GM23248 (cell line): Measurements from ENCODE around the gene AGAP1. TPM values are rescaled to one million over a fixed set of nuclear protein-coding genes. Genes with fewer than 3 reads are reported as not detected.

Source experiments
- DNase-seq: peaks from one replicate; pipeline ENCODE4 v3.0.0-alpha.2; 2015
- H2AFZ ChIP-seq: fragments of 200-600 bp; sonication (generic); 2 replicates; pipeline ENCODE4 v1.6.1; 2016; ENCODE audit warnings: antibody characterized with exemption
- H3F3A ChIP-seq: fragments of 200-600 bp; sonication (generic); 2 replicates; pipeline ENCODE4 v1.6.1; 2016; ENCODE audit warnings: mild to moderate bottlenecking, antibody characterized with exemption, mixed run types; ENCODE audit not compliant: insufficient read depth
- H3K27ac ChIP-seq: fragments of 200-600 bp; sonication (generic); 2 replicates; pipeline ENCODE4 v1.5.1; 2016; ENCODE audit warnings: mild to moderate bottlenecking
- H3K27me3 ChIP-seq: fragments of 200-600 bp; sonication (generic); replicated peaks from 2 replicates; pipeline ENCODE4 v1.6.1; 2016; ENCODE audit warnings: mild to moderate bottlenecking; ENCODE audit not compliant: insufficient read depth
- H3K36me3 ChIP-seq: fragments of 200-600 bp; sonication (generic); 2 replicates; pipeline ENCODE4 v1.6.1; 2016; ENCODE audit warnings: low read depth, mild to moderate bottlenecking
- H3K4me1 ChIP-seq: fragments of 200-600 bp; sonication (generic); 2 replicates; pipeline ENCODE4 v1.6.1; 2016; ENCODE audit warnings: mild to moderate bottlenecking; ENCODE audit not compliant: insufficient read depth
- H3K4me2 ChIP-seq: fragments of 200-600 bp; sonication (generic); one replicate; pipeline ENCODE4 v1.6.1; 2016; ENCODE audit warnings: mild to moderate bottlenecking; ENCODE audit not compliant: unreplicated experiment
- H3K4me3 ChIP-seq: fragments of 200-600 bp; sonication (generic); 2 replicates; pipeline ENCODE4 v1.5.1; 2016; ENCODE audit warnings: mild to moderate bottlenecking
- H3K79me2 ChIP-seq: fragments of 200-600 bp; sonication (generic); 2 replicates; pipeline ENCODE4 v1.6.1; 2016; ENCODE audit warnings: mild to moderate bottlenecking; ENCODE audit not compliant: insufficient read depth
- H3K9ac ChIP-seq: fragments of 200-600 bp; sonication (generic); 2 replicates; pipeline ENCODE4 v1.6.1; 2016; ENCODE audit warnings: mild to moderate bottlenecking
- H3K9me2 ChIP-seq: fragments of 200-600 bp; sonication (generic); 2 replicates; pipeline ENCODE4 v1.6.1; 2016; ENCODE audit warnings: mixed run types, mild to moderate bottlenecking, moderate library complexity; ENCODE audit not compliant: insufficient read depth
- H3K9me3 ChIP-seq: fragments of 200-600 bp; sonication (generic); one replicate; pipeline ENCODE4 v1.6.1; 2017; ENCODE audit warnings: low read depth
- H4K20me1 ChIP-seq: fragments of 200-600 bp; sonication (generic); 2 replicates; pipeline ENCODE4 v1.6.0; 2016; ENCODE audit not compliant: insufficient read depth
- EZH2 ChIP-seq: fragments of 200-600 bp; sonication (generic); IDR thresholded peaks from 2 replicates; pipeline ENCODE4 v1.6.1; 2018; ENCODE audit warnings: antibody characterized with exemption, mild to moderate bottlenecking; ENCODE audit not compliant: insufficient read depth, poor library complexity, severe bottlenecking
- EZH2phosphoT487 ChIP-seq: fragments of 200-600 bp; sonication (generic); IDR thresholded peaks from 2 replicates; pipeline ENCODE4 v1.6.1; 2018; ENCODE audit warnings: antibody characterized with exemption, moderate library complexity, mild to moderate bottlenecking, low read depth; ENCODE audit not compliant: insufficient read depth
- WGBS, 2 experiments: methylation state at CpG; one replicate each; pipeline ENCODE4 v1.1.6; 2015 to 2017; ENCODE audit warnings: low lambda C conversion rate in 2 of 2, low coverage in 1 of 2; ENCODE audit errors: missing lambda C conversion rate in 2 of 2; 5-methylcytosine and 5-hydroxymethylcytosine counted together
- in situ Hi-C: fragments of 300-500 bp; cut with MboI; formaldehyde crosslinking; loops from 2 replicates; pipeline ENCODE4 v1.15.0; 2020
- polyA plus RNA-seq: library from polyadenylated mRNA; unstranded; fragments of >200 nt; fragmentation: Nextera tagmentation; extraction: Ambion mirVana; gene quantifications from 2 replicates; pipeline ENCODE4 v1.2.1, GENCODE V29; 2016
- total RNA-seq: library from RNA; depleted of rRNA; stranded (reverse); fragments of >200 nt; shearing (Covaris generic); gene quantifications from 2 replicates; pipeline ENCODE4 v1.2.3, GENCODE V29; 2014

AGAP1 gene
- total and polyA plus RNA-seq, 2 experiments from 2014 or later, result 2.2 to 9.9 TPM

DNA sequence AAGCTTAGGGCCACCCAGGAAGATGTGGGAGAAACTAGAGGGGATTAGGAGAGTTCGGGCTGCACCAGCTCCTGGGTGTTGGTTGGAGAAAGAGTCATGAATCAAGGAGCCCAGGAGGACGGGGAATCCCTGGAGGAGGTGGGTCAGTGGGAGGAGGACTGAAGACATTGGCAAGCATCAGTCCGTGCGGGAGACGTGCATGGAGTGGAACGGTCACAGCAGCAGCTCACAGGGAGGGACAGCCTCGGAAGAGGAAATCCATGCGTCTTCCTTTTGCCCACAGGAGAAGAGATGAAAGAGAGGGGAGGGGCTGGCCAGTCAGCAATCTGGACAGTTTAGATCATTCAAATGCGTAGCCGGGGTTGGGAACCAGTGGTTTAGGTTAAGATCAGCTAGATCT lies 495.7 kb downstream of the AGAP1 start:
- Histone ChIP-seq H3K4me1 (no peaks in the 10 kb centered on the region), H3K9me3 (no peaks in the 10 kb centered on the region), H3K36me3 (no peaks in the 10 kb centered on the region), H3F3A (no peaks in the 10 kb centered on the region), H3K27me3 (no peaks in the 10 kb centered on the region), H3K79me2 (no peaks in the 10 kb centered on the region), H2AFZ (no peak overlapping the region), H3K4me2 (no peak overlapping the region), H3K9ac (no peak overlapping the region), H4K20me1 (0 out of 2 replicates have a peak, but pooled peaks cover 7% of the 10 kb centered on the region), H3K9me2 (no peaks in the 10 kb centered on the region), H3K27ac (no peak overlapping the region), H3K4me3 (no peak overlapping the region)
- in situ Hi-C loops, result no loop called here
- DNase-seq, result no peak
- TF ChIP-seq EZH2phosphoT487, result no peak
- no peak for TF ChIP-seq EZH2
- 83 to 87% methylated on average over 9 to 10 of the region's 10 CpGs for WGBS, 2 experiments

DNA sequence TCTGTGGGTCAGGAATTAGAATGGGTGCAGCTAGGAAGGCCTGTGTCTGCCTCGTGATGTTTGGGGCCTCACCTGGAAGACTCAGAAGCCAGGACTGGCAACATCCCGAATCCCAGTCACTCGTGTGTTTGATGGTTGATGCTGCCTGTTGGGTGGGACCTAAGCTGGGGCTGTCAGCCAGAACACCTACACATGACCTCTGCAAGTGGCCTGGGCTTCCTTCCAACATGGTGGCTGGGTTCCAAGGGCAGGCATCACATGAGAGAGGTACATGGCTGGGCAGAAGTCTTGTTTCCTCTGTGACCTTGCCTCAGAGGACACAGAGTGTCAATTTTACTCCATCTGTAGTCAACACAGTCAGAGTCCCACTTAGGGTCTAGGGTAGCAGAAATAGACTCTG lies 496.5 kb downstream of the AGAP1 start:
- WGBS, 2 experiments, result 72 to 77% methylated on average over 3 of the region's 3 CpGs

DNA sequence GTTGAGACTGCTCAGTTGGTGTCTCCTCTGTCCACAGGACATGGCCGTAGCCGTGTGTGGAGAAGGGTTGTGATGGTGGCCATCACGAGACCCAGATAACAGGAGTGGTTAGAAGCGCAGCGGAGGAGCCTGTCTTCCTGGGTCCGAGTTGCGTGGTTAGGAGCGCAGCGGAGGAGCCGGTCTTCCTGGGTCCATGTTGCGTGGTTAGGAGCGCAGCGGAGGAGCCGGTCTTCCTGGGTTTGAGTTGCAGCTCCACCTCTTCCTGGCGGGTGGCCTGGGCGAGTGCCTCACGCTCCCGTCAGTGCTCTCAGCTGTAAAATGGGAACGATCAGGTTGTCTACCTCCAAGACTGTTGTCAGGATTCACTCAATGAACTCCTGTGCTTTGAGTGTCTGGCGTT lies 498.2 kb downstream of the AGAP1 start:
- H3K79me2 ChIP-seq, result no peaks in the 10 kb centered on the region
- no peak for TF ChIP-seq EZH2phosphoT487
- TF ChIP-seq EZH2, result no peak

More for the DNA sequence above, 496.5 kb downstream of the AGAP1 start:
- Histone ChIP-seq H3K27me3 (no peaks in the 10 kb centered on the region), H3K79me2 (no peaks in the 10 kb centered on the region), H3K36me3 (no peaks in the 10 kb centered on the region), H2AFZ (no peak overlapping the region), H3K9me3 (no peaks in the 10 kb centered on the region), H3K4me2 (no peak overlapping the region), H3K9me2 (no peaks in the 10 kb centered on the region), H3K9ac (no peak overlapping the region), H3K4me1 (no peaks in the 10 kb centered on the region), H3K4me3 (no peak overlapping the region), H3F3A (no peaks in the 10 kb centered on the region), H4K20me1 (0 out of 2 replicates have a peak, but pooled peaks cover 7% of the 10 kb centered on the region), H3K27ac (no peak overlapping the region)
- DNase-seq, result no peak
- in situ Hi-C loops, result no loop called here
- no peak for TF ChIP-seq EZH2phosphoT487

DNA sequence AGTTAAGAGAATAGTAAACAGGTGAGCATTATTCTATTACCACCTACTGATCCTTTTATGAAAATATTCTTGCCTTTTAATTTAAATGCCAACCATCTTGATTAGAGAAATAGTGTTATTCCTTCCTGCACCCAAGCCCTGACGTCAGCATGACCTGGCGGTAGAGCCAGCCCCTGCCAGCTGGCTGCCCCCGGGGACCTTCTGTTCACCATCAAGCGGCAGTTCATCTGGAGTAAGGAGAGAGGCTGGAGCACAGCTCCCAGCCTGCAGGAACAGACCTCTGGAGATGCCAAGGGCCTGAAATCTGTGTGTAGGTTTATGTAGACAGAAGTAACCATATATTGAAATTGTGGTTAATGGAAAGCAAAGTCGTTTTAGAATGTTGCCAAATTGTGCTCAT lies 502.6 kb downstream of the AGAP1 start:
- no peak overlapping the region for H2AFZ ChIP-seq
- no peaks in the 10 kb centered on the region for H3K36me3 ChIP-seq
- no peak overlapping the region for H3K4me2 ChIP-seq
- in situ Hi-C loops, result no loop called here
- 52 to 59% methylated on average over 5 of the region's 5 CpGs for WGBS, 2 experiments
- H3K79me2 ChIP-seq, result no peaks in the 10 kb centered on the region
- DNase-seq, result no peak
- H3F3A ChIP-seq, result no peaks in the 10 kb centered on the region
- no peaks in the 10 kb centered on the region for H3K4me1 ChIP-seq
- TF ChIP-seq EZH2phosphoT487 (no peak), EZH2 (no peak)
- H3K9ac ChIP-seq, result no peak overlapping the region
- H3K9me3 ChIP-seq, result no peaks in the 10 kb centered on the region
- no peak overlapping the region for H3K27ac ChIP-seq
- H3K9me2 ChIP-seq, result no peaks in the 10 kb centered on the region
- no peak overlapping the region for H3K4me3 ChIP-seq
- H3K27me3 ChIP-seq, result no peaks in the 10 kb centered on the region
- H4K20me1 ChIP-seq, result no peaks in the 10 kb centered on the region

More for the DNA sequence above, 498.2 kb downstream of the AGAP1 start:
- Histone ChIP-seq H2AFZ (no peak overlapping the region), H3K4me1 (no peaks in the 10 kb centered on the region), H3K4me3 (no peak overlapping the region), H4K20me1 (no peaks in the 10 kb centered on the region), H3K9me3 (no peaks in the 10 kb centered on the region), H3K9me2 (no peaks in the 10 kb centered on the region), H3K27ac (no peak overlapping the region), H3F3A (no peaks in the 10 kb centered on the region), H3K9ac (no peak overlapping the region), H3K27me3 (no peaks in the 10 kb centered on the region), H3K4me2 (no peak overlapping the region), H3K36me3 (no peaks in the 10 kb centered on the region)
- in situ Hi-C loops, result no loop called here
- WGBS, 2 experiments, result 94 to 97% methylated on average over 20 of the region's 20 CpGs
- DNase-seq, result no peak

DNA sequence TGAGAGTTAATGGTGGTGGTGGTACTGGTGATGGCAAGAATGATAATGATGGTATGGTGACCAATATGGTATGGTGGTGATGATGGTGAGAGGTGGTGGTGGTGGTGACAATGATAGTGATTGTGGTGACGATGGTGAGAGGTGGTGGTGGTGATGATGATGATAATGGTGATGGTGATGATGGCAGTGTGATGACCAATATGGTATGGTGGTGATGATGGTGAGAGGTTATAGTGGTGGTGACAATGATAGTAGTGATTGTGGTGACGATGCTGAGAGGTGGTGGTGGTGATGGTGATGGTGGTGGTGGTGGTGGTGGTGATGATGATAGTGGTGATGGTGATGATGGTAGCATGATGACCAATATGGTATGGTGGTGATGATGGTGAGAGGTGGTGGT lies 505.2 kb downstream of the AGAP1 start:
- in situ Hi-C loops, result no loop called here
- 94 to 100% methylated on average over 2 of the region's 2 CpGs for WGBS, 2 experiments
- no peak for DNase-seq
- Histone ChIP-seq H4K20me1 (no peaks in the 10 kb centered on the region), H3K4me2 (no peak overlapping the region), H3K36me3 (no peaks in the 10 kb centered on the region), H3K4me1 (no peaks in the 10 kb centered on the region), H3K9ac (no peak overlapping the region), H3F3A (no peaks in the 10 kb centered on the region), H3K27ac (no peak overlapping the region), H3K79me2 (no peaks in the 10 kb centered on the region), H3K9me2 (no peaks in the 10 kb centered on the region), H2AFZ (no peak overlapping the region), H3K27me3 (no peaks in the 10 kb centered on the region), H3K4me3 (no peak overlapping the region), H3K9me3 (no peaks in the 10 kb centered on the region)
- no peak for TF ChIP-seq EZH2phosphoT487
- no peak for TF ChIP-seq EZH2
